ENCODE results near the gene OSCP1.

Gene OSCP1

DNA sequence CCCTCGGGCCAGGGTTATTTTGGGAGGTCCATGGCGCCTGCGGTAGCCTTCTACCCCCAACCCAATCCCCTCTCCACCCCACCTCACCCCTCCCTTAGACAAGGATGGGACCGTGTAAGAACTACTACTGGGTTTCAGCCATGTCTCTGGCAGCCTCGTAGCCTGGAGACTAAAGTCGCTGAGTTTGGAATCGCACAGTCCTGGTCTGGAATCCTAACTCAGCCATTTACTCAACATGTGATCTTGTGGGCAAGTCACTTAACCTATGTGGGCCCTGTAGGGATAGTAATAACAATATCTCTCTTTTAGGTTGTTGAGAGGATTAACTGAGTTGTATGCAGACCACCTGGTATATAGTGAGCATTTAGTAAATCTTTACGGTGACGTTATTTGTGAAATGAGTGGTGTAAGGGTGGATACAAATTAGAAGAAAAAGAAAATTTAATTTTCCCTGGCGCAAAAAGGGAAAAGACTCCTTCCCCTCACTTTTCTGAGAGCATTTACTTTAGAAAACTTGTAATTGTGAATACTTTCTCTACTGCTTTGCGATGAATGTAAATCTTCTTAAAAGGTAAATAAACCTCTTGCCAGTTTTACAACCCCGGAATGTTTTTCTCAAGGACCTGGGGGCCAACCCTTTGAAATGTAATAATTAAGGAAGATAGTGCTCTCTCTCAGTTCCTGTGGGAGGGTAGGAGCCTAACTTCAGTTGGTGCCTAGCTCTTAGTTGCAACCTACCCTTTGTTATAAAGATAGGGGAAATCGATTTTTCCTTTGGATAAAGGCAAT, 14.5 kb upstream of the OSCP1 start:
- peaks cover 3 to 25% (median 16%) of the 10 kb centered on the region in 5 donors for H3K4me1 ChIP-seq (ENCODE audit: control insufficient read depth in 5 of 5, insufficient read depth in 5 of 5, low read length in 5 of 5)
- H3K27me3 ChIP-seq (ENCODE audit: control insufficient read depth in 5 of 5, insufficient read depth in 4 of 5, low read length in 5 of 5): no peaks in the 10 kb centered on the region
- H3K27ac ChIP-seq (ENCODE audit: low read depth, low read length): peak overlapping the region; percentile 97
- peak overlapping the region; percentile 72 to 97 (median 83) for H3K4me3 ChIP-seq (ENCODE audit: low read depth in 1 of 5, low read length in 5 of 5)
- no peaks in the 10 kb centered on the region for H3K9me3 ChIP-seq (ENCODE audit: control insufficient read depth in 5 of 5, low read length in 5 of 5)
- peak overlapping the region; percentile 2 to 98 (median 97) for H3K9ac ChIP-seq (ENCODE audit: low read length in 5 of 5)
- H3K36me3 ChIP-seq (ENCODE audit: control insufficient read depth in 5 of 5, insufficient read depth in 5 of 5, low read length in 5 of 5): peaks cover 0 to 26% (median 22%) of the 10 kb centered on the region in 5 donors

DNA sequence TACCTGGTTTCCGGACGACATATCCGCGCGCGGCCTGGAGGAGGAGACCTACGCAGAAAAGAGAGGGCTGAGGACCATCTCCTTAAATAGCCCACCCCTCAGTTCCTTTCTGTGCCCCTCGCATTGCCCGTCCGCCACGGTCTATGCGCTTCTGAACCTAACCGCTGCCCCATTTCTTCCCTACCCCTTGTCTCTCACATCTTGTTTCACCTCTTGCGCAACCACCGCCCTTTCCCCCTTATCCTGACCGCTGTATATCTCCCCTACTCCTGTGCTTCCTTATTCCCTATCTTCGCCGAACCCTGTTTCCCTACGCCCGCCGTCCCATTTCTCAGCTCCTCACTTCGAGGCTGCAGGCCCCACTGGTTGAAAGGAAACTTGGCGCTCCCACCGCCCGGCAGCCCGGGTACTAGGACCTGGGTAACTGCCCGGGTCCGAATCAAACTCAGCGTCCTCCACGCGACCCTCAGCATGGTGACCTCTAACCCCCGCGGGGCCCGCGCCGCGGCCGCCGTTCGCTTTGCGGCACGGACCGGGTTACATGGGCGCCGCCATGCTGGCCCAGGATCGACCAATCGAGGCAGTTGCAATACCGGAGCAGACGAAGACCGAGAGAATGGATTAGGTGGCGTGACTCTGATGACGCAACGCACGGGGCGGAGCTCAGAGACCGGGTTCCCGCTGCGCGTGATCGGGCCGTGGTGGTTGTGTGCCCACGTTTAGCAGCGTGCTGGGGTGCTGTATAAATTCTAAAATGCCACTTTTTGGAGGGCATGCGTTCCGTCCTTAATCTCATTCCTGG, 13.8 kb upstream of the OSCP1 start, which contains the start of gene MRPS15:
Gene MRPS15 (minus strand): TSS at position 582 of the 802 bp plus-strand sequence. CDS start 109 bp downstream, at position 473.
- peak within 1 kb of the TSS; percentile 81 to 100 (median 86) for H3K4me3 ChIP-seq (ENCODE audit: low read depth in 1 of 5, low read length in 5 of 5)
- no peaks in the 10 kb centered on the region for H3K9me3 ChIP-seq (ENCODE audit: control insufficient read depth in 5 of 5, low read length in 5 of 5)
- H3K36me3 ChIP-seq (ENCODE audit: control insufficient read depth in 5 of 5, insufficient read depth in 5 of 5, low read length in 5 of 5): peaks cover 0 to 34% (median 28%) of the 10 kb centered on the region in 5 donors
- H3K9ac ChIP-seq (ENCODE audit: low read length in 5 of 5): peak within 1 kb of the TSS; percentile 73 to 98 (median 97)
- H3K4me1 ChIP-seq (ENCODE audit: control insufficient read depth in 5 of 5, insufficient read depth in 5 of 5, low read length in 5 of 5): peaks cover 3 to 25% (median 16%) of the 10 kb centered on the region in 5 donors
- no peaks in the 10 kb centered on the region for H3K27me3 ChIP-seq (ENCODE audit: control insufficient read depth in 5 of 5, insufficient read depth in 4 of 5, low read length in 5 of 5)
- H3K27ac ChIP-seq (ENCODE audit: low read depth, low read length): peak within 1 kb of the TSS; percentile 97

DNA sequence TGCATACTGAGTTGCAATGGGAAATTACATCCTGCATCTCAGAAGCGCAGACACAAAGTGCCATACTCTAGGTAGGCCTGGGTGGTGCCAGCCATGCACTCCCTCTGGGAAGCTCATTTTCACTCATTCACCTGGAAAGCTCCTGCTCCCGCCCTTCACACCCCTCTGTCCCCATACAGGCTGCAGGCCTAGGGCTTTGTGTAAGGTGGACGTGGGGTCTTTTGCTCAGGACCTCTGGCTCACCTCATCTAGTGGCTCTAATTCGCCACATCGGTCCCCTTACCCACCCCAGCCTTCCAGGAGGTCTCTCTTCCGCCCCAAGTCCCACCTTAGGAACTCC, 13.2 kb upstream of the OSCP1 start:
- Histone ChIP-seq H3K4me3 (ENCODE audit: low read depth in 1 of 5, low read length in 5 of 5) (peak overlapping the region; percentile 81 to 100 (median 86)), H3K9ac (ENCODE audit: low read length in 5 of 5) (peak overlapping the region; percentile 73 to 98 (median 97)), H3K27me3 (ENCODE audit: control insufficient read depth in 5 of 5, insufficient read depth in 4 of 5, low read length in 5 of 5) (no peaks in the 10 kb centered on the region), H3K36me3 (ENCODE audit: control insufficient read depth in 5 of 5, insufficient read depth in 5 of 5, low read length in 5 of 5) (peaks cover 0 to 39% (median 33%) of the 10 kb centered on the region in 5 donors), H3K4me1 (ENCODE audit: control insufficient read depth in 5 of 5, insufficient read depth in 5 of 5, low read length in 5 of 5) (peaks cover 3 to 25% (median 16%) of the 10 kb centered on the region in 5 donors), H3K9me3 (ENCODE audit: control insufficient read depth in 5 of 5, low read length in 5 of 5) (no peaks in the 10 kb centered on the region), H3K27ac (ENCODE audit: low read depth, low read length) (peak overlapping the region; percentile 97)

DNA sequence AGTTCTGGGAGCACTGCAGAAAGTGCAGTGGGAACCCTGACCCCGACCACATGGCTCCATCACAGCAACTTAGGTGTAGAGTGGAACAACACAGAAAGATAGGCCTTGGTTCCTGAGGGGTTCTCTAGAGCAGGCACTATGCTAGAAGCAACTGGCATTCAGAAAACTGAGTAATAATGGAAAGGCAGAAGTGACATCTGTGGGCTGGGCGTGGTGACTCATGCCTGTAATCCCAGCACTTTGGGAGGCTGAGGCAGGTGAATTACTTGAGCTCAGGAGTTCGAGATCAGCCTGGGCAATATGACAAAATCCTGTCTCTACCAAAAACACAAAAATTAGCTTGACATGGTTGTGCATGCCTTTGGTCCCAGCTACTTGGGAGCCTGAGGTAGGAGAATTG, 8.7 kb upstream of the OSCP1 start:
- H3K9ac ChIP-seq (ENCODE audit: low read length in 5 of 5): no peak overlapping the region
- no peaks in the 10 kb centered on the region for H3K27me3 ChIP-seq (ENCODE audit: control insufficient read depth in 5 of 5, insufficient read depth in 4 of 5, low read length in 5 of 5)
- no peak overlapping the region for H3K27ac ChIP-seq (ENCODE audit: low read depth, low read length)
- no peaks in the 10 kb centered on the region for H3K9me3 ChIP-seq (ENCODE audit: control insufficient read depth in 5 of 5, low read length in 5 of 5)
- no peak overlapping the region for H3K4me3 ChIP-seq (ENCODE audit: low read depth in 1 of 5, low read length in 5 of 5)
- H3K4me1 ChIP-seq (ENCODE audit: control insufficient read depth in 5 of 5, insufficient read depth in 5 of 5, low read length in 5 of 5): peaks cover 3 to 31% (median 18%) of the 10 kb centered on the region in 5 donors
- peaks cover 11 to 81% (median 69%) of the 10 kb centered on the region in 5 donors for H3K36me3 ChIP-seq (ENCODE audit: control insufficient read depth in 5 of 5, insufficient read depth in 5 of 5, low read length in 5 of 5)

DNA sequence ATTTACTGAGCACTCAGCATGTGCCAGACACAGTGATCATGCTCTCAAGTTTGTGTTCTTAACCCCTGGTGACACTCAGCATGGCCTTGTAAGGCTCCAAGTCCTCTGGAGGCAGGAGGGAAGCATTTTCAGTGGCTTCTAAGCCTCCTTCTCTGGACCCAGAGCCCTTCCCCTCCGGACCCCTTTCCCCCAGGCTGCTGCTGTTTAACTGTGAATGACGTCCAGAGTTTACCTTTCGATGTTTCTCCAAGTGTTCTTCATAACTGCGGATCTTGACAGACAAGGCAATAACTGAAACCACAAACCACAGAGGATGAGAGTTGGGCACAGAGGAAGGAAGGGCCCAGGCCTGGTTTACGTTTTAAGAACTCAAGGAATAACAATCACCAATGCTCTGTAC, 7.4 kb upstream of the OSCP1 start:
- H3K9me3 ChIP-seq (ENCODE audit: control insufficient read depth in 5 of 5, low read length in 5 of 5): no peaks in the 10 kb centered on the region
- H3K4me3 ChIP-seq (ENCODE audit: low read depth in 1 of 5, low read length in 5 of 5): no peak overlapping the region
- peaks cover 11 to 81% (median 71%) of the 10 kb centered on the region in 5 donors for H3K36me3 ChIP-seq (ENCODE audit: control insufficient read depth in 5 of 5, insufficient read depth in 5 of 5, low read length in 5 of 5)
- H3K9ac ChIP-seq (ENCODE audit: low read length in 5 of 5): no peak overlapping the region
- H3K27ac ChIP-seq (ENCODE audit: low read depth, low read length): no peak overlapping the region
- peaks cover 0 to 20% (median 9%) of the 10 kb centered on the region in 5 donors for H3K4me1 ChIP-seq (ENCODE audit: control insufficient read depth in 5 of 5, insufficient read depth in 5 of 5, low read length in 5 of 5)
- H3K27me3 ChIP-seq (ENCODE audit: control insufficient read depth in 5 of 5, insufficient read depth in 4 of 5, low read length in 5 of 5): no peaks in the 10 kb centered on the region

DNA sequence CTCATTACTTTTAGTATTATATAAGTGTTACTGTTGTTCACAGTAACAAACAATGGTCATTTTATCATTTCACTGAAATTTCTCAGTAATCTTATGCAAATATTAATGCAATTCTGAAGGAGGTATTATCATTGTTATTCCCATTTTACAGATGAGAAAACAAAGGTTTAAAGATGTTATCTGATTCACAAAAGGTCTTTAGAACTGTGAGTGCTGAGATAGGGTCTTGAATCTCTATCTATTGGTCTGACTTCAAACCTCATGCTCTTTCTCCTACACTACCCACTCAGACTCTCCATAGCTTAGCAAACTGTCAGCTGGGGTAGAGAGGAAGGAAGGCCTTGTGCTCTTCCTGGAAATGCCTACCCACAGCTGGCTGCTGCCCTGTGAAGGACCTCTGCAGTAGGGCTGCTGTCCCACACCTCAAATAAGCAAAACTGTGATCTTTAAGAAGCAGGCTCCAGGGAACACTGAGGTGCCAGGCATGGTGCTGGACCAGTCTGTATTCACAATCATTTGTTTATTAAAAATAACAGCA, 6.2 kb upstream of the OSCP1 start:
- Histone ChIP-seq H3K36me3 (ENCODE audit: control insufficient read depth in 5 of 5, insufficient read depth in 5 of 5, low read length in 5 of 5) (peaks cover 11 to 71% (median 62%) of the 10 kb centered on the region in 5 donors), H3K9ac (ENCODE audit: low read length in 5 of 5) (peak overlapping the region in 1 of 5 donors; percentile 7)

DNA sequence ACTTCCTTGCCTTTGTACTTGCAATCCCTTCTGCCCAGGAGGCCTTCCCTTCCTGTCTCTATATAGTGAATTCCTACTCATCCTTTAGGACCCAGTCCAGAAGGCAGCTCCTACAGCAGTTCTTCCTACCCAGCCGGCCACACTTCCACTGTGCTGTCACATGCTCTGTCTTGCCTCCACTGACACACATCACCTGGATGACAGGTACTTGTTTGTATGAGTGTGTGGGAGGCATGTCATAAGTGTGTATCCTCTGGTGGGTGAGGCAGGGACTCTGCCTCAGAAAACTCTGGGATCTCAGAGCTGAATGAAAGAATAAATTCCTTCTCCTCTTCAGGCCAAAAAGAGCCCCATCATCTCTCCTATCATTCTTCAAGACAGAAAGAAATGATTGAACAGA, 5.1 kb upstream of the OSCP1 start:
- Histone ChIP-seq H3K9me3 (ENCODE audit: control insufficient read depth in 5 of 5, low read length in 5 of 5) (no peaks in the 10 kb centered on the region), H3K9ac (ENCODE audit: low read length in 5 of 5) (no peak overlapping the region), H3K4me3 (ENCODE audit: low read depth in 1 of 5, low read length in 5 of 5) (no peak overlapping the region), H3K36me3 (ENCODE audit: control insufficient read depth in 5 of 5, insufficient read depth in 5 of 5, low read length in 5 of 5) (peaks cover 11 to 60% (median 52%) of the 10 kb centered on the region in 5 donors), H3K27ac (ENCODE audit: low read depth, low read length) (no peak overlapping the region), H3K27me3 (ENCODE audit: control insufficient read depth in 5 of 5, insufficient read depth in 4 of 5, low read length in 5 of 5) (no peaks in the 10 kb centered on the region), H3K4me1 (ENCODE audit: control insufficient read depth in 5 of 5, insufficient read depth in 5 of 5, low read length in 5 of 5) (peaks cover 0 to 21% (median 9%) of the 10 kb centered on the region in 5 donors)

More for the DNA sequence above, 6.2 kb upstream of the OSCP1 start:
- Histone ChIP-seq H3K9me3 (ENCODE audit: control insufficient read depth in 5 of 5, low read length in 5 of 5) (no peaks in the 10 kb centered on the region), H3K27me3 (ENCODE audit: control insufficient read depth in 5 of 5, insufficient read depth in 4 of 5, low read length in 5 of 5) (no peaks in the 10 kb centered on the region), H3K27ac (ENCODE audit: low read depth, low read length) (no peak overlapping the region), H3K4me1 (ENCODE audit: control insufficient read depth in 5 of 5, insufficient read depth in 5 of 5, low read length in 5 of 5) (peaks cover 0 to 15% (median 9%) of the 10 kb centered on the region in 5 donors), H3K4me3 (ENCODE audit: low read depth in 1 of 5, low read length in 5 of 5) (no peak overlapping the region)

DNA sequence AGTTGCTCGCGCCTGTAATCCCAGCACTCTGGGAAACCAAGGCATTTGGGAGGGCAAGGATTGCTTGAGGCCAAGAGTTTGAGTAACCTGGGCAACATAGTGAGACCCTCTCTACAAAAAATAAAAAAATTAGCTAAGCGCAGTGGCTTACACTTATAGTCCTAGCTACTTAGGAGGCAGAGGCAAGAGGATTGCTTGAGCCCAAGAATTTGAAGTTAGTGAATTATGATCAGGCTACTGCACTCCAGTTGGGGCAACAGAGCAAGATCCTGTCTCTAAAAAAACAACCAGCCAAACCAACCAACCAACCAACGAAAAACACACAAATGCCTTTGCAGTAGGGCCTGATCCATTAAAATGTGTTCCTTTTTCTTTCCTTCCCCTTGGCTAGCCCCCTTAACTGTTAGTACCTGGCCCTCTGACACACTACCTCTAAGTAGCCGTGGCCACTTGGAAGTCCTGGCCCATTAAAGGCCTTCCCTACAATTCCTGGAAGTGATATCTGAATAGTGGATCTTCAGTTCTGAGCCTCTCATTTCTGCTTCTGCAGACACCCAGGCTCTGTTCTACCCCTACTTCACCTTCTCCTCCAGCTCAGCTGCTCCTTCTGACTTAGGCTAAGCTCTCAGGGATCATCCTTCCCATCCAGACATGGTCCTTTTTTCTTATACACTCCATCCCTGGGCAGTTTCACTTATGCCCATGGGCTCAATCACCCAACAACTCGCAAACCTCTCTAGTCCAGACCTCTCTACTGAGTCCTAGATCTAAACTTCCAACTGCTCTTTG, 3.5 kb upstream of the OSCP1 start:
- no peaks in the 10 kb centered on the region for H3K27me3 ChIP-seq (ENCODE audit: control insufficient read depth in 5 of 5, insufficient read depth in 4 of 5, low read length in 5 of 5)
- H3K9me3 ChIP-seq (ENCODE audit: control insufficient read depth in 5 of 5, low read length in 5 of 5): no peaks in the 10 kb centered on the region
- peaks cover 11 to 45% (median 39%) of the 10 kb centered on the region in 5 donors for H3K36me3 ChIP-seq (ENCODE audit: control insufficient read depth in 5 of 5, insufficient read depth in 5 of 5, low read length in 5 of 5)
- peaks cover 0 to 33% (median 21%) of the 10 kb centered on the region in 5 donors for H3K4me1 ChIP-seq (ENCODE audit: control insufficient read depth in 5 of 5, insufficient read depth in 5 of 5, low read length in 5 of 5)
- H3K4me3 ChIP-seq (ENCODE audit: low read depth in 1 of 5, low read length in 5 of 5): no peak overlapping the region
- no peak overlapping the region for H3K27ac ChIP-seq (ENCODE audit: low read depth, low read length)
- H3K9ac ChIP-seq (ENCODE audit: low read length in 5 of 5): peak overlapping the region in 1 of 5 donors; percentile 37

DNA sequence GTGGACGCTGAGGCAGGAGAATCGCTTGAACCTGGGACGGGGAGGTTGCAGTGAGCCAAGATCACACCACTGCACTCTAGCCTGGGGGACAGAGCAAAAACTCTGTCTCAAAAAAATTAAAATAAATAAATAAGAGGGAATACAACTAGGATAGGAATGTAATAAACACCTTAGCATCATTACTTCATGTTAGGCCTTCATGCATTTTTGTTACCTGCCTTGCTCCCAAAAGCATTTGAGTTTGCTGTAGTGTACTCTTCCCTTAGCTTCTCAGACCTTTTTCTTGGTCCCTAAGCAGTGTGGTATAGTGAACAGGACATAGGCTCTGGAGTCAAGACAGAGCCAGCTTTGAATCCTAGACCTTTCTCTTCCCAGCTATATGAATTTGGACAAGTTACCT, 2.8 kb upstream of the OSCP1 start:
- Histone ChIP-seq H3K9me3 (ENCODE audit: control insufficient read depth in 5 of 5, low read length in 5 of 5) (no peaks in the 10 kb centered on the region), H3K4me3 (ENCODE audit: low read depth in 1 of 5, low read length in 5 of 5) (no peak overlapping the region), H3K9ac (ENCODE audit: low read length in 5 of 5) (peak overlapping the region in 1 of 5 donors; percentile 30), H3K27ac (ENCODE audit: low read depth, low read length) (no peak overlapping the region), H3K27me3 (ENCODE audit: control insufficient read depth in 5 of 5, insufficient read depth in 4 of 5, low read length in 5 of 5) (no peaks in the 10 kb centered on the region), H3K4me1 (ENCODE audit: control insufficient read depth in 5 of 5, insufficient read depth in 5 of 5, low read length in 5 of 5) (peaks cover 0 to 41% (median 28%) of the 10 kb centered on the region in 5 donors), H3K36me3 (ENCODE audit: control insufficient read depth in 5 of 5, insufficient read depth in 5 of 5, low read length in 5 of 5) (peaks cover 11 to 38% (median 35%) of the 10 kb centered on the region in 5 donors)
